NCI-H146 treated with DMSO at 0.1 percent for 48 hours (cell line): ENCODE measurements around the gene CDK2.
A peak's percentile ranks its signal among the peaks of the same experiment; 100 is the strongest.
"Not testable (repeated sequence)": the region's sequence is repeated elsewhere in the genome, so short reads cannot be mapped to it uniquely, and the experiment has no call there.

Source experiments
- DNase-seq: peaks from one replicate; lab custom pipeline; 2025; ENCODE audit not compliant: unreplicated experiment; lab: John Stamatoyannopoulos, UW

CDK2 gene

DNA sequence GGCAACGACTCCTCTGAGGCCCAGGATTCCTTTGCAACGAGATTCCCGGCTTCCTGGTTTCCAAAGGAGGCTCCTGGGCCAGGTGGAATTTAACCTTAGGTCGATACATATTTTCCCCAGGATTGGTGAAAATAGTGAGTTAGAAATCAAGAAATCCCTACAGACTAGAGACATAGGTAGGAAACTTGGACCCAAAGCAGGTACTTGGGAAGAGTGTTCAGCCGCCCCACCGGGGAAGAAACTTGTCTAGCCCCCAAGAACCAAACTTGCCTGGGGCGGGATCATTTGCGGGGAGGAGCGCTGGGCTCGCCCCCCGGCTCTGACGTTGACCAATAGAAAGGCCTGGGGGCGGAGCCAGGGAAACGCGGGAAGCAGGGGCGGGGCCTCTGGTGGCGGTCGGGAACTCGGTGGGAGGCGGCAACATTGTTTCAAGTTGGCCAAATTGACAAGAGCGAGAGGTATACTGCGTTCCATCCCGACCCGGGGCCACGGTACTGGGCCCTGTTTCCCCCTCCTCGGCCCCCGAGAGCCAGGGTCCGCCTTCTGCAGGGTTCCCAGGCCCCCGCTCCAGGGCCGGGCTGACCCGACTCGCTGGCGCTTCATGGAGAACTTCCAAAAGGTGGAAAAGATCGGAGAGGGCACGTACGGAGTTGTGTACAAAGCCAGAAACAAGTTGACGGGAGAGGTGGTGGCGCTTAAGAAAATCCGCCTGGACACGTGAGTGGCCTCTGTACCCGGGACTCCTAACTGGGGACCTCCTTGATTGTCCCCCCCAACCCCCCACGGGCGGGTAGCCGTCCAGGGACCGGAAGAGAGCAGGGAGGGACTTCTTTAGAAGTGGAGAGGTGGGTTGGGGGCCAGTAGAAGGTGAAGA, at the start of gene CDK2:
Gene CDK2 (plus strand): TSS at position 423 of the 874 bp plus-strand sequence. CDS start 179 bp downstream, at position 602.
- DNase-seq = peak; percentile 84

GRCh38 chr12:55919032-55919431, 47.6 kb upstream of the CDK2 start:
- DNase-seq = not testable (repeated sequence)

- DNase-seq = no peak
These were observed 44.5 kb upstream of the CDK2 start for GRCh38 chr12:55922126-55922525.

- DNase-seq = not testable (repeated sequence)
These were observed 43.0 kb upstream of the CDK2 start for GRCh38 chr12:55923648-55924047.

DNA sequence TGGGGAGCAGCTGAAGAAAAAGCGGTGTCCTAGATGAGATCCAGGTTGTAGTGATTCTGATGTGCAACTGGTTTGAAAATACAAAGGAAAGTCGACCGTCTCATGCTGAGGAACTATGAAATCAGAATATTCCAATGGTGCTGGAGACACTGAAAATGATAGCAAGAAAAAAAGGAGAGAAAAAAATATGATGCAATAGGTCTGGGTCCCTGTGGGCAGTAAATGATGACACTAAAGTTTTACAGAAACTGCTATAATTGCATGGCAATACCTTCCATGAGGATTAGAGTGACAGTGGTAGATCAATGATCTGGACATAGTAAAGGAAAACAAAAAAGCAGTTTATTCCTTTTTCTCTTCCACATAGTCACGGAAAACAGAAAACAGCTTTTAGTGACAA, 41.3 kb upstream of the CDK2 start:
- DNase-seq = no peak

- DNase-seq = no peak
These were observed 40.5 kb upstream of the CDK2 start for GRCh38 chr12:55925870-55926737.

DNA sequence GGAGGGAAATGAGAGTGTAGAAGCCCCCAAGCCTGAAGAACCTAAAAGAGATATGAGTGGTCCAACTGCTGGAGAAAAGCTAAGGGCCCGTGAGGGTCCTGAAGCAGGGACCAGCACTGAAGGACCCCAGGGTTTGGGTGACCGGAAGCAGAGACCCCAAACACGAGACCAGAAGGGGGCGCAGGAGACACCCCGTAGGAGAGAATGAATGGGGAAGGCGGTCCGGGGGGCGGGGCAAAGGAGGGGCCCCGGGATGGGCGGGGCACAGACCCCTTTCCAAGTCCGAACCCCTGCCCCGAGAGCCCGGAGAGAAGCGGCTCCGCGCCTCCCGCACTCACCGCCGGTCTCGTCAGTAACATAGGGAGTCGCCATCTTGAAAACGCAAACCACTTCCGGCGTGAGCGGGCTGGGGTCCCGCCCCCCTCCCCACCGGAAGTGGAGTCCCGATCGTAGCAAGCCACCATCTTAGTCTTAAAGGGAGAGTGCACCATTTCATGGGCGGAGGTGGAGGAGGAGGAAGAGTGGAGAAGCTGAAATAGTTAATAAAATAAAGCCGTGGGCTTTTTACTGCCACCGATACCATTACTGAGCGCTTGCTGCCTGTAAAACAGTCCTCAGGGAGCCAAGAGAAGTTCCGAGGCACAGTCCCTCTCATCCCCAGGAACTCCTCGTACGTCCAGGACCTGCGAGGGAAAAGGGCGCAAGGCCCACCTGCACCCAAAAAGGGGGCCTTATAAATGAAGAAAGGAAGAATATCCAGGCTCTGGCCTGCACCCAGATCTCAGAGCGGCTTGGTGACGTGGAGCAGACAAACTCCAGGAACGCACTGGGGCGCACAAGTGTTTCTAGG, 39.7 kb upstream of the CDK2 start:
- DNase-seq = peak; percentile 90

GRCh38 chr12:55927588-55928502, 38.8 kb upstream of the CDK2 start, which contains the start of gene PYM1:
Gene PYM1 (minus strand): TSS chr12:55927894. CDS start chr12:55927761, 133 bp downstream.
- peak; percentile 73 for DNase-seq

- no peak for DNase-seq
These were observed 37.3 kb upstream of the CDK2 start for GRCh38 chr12:55929306-55929791.

- peak; percentile 70 for DNase-seq
These were observed 35.8 kb upstream of the CDK2 start, which contains the start of gene DGKA for GRCh38 chr12:55930771-55931316. Gene DGKA (plus strand): TSS chr12:55931162. CDS start chr12:55936504, 5,342 bp downstream.

DNA sequence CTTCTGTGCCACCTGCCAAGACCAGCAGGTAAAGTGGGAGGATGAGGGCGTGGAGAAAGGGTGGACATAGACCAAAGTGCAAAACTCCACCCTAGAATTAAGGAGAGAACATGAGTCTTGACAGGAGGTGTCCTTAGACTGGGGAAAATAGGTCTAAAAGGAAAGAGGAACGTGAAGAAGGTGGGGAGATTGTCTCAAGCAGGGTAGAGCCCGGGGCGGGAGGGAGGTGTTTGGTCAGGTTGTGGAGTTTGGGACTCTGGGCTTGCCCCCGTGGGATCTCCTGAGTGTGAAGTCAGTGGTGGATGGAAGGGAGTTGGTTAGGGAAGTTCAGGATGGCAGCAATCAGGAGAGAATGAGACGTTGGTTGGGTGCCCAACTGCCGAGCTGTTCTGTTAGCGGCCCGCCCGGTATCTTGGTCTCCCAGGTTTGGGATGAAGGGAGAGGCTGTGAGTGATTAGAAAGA, 35.3 kb upstream of the CDK2 start:
- DNase-seq = no peak

GRCh38 chr12:55931780-55932550, 34.7 kb upstream of the CDK2 start:
- DNase-seq = peak; percentile 14

DNA sequence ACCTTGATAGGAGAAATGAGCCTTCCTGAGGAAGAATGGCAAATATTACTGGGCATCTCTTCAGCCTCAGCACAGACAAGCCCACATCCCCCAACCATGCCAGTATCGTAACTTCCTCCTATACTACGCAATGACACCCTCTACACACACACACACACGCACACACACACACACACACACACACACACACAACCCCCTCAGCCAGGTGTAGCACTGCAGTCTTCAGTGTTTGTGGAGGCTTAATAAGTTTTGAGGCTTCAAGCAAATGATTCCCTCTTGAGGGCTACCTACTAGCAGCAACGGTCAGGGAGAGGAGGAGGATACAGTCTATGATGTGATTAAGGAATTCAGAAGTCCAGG, 34.1 kb upstream of the CDK2 start:
- DNase-seq = no peak

DNA sequence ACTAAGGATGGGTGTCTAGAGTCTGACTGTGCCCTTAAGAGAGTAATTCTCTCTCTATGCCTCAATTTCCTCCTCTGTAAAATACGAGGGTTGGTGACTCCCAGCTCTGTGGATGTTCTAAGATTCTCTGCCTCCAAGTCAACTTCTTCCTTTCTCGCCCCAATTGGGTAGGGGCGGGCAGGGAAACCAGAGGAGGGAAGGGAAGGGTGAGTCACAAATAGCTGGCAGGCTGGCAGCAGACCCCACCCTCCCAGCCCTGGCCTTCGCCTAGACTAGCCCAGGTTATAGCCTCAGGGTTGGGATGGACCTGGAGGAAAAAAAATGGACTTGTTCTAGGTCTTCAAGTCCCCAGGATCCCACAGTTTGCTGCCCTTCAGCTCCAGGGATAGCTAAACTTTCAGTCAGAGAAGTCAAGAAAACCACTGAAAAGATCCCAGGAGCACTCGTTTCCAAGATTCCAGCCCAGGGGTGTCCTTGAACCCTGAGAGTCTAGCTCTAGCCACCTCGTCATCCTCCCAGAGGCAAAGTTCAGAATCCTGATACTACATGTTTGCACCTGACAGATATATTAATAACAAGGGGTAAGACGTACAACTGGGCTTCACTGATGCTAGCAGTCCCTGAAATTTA, 33.3 kb upstream of the CDK2 start:
- no peak for DNase-seq

DNA sequence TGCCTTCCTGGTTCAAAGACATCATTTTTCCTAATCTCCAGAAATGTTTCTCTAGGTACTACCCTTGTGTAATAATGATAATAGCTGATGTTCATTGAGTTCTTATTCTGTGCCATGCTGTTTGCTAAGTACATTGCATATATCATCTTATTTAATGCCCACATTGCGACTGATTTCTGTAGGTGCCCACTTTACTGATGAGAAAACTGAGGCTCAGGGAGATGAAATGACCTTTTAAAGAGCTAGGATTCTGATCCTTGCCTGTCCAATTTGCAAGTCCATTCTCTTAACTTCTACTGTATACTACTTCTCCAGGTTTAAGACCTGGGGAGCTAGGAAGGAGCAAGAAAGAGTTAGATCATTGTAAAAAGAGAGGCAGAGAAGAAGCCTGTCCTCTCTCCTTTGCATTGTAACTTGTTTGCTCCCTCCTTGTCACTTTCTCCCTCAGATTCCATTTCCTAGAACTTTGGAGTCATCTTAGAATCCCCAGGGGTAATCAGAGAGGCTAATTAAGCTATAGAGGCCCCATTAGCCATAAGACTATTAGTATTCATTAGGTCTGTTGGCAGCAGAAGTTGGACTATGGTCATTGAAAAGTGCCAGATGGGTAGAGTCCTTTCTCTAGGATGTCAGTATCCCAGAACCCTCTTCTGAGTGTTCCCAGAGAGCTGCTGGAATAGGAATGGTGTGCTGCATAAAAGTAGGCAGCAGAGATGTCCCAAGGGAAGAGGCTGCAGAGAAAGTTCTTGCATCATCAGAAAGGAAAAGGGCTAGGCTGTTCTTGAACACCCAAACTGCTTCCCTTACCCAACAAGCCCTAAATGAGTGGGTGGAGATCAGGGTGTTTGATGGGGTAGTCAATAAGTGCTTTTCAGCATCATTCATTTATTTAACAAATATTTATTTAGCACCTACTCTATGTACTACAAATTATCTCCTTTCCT, 32.6 kb upstream of the CDK2 start:
- DNase-seq = no peak

DNA sequence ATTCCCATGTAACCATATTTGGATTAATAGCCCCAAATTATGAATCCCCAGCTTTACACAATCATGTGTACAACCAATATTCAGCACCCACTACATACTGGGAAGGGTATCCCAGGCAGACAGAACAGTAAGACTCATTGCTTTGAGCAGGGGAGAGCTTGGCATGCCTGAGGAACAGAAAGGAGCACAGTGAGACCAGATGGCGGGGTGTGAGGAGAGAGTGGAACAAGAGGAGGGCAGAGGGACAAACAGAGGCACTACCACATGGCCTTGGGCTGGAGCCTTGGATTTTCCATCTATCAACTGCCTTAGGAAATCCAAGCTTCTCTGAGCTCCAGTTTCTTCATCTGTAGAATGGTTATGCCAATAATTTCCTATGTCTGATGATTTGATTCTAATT, 31.9 kb upstream of the CDK2 start:
- DNase-seq = no peak

DNA sequence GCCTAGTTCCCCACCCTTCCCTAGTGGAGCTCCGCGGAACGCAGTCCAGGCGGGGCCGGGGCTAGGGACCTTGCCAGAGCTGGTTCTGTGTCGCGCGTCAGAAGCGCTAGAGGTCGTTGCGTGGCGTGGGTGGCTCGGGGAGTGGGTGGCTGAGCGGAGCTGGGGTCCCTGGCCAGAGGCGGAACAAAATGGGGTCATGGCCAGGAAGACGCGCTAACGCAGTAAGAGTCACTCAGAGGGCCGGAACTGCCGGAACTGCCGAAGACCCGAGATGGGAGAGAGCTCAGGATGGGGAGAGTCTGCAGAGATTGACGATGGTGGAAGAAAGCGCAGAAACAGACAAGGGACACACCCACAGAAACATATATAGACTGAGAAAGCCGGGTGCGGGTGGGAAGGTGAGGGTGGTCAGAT, 30.9 kb upstream of the CDK2 start:
- DNase-seq = no peak
